CD1c-positive myeloid dendritic cell (primary cell): Measurements from ENCODE around the gene DSTN.

Experiments used
- DNase-seq: peaks from one replicate; pipeline ENCODE4 v3.0.0-alpha.2; 2016; ENCODE audit errors: extremely low spot score

Gene DSTN

DNA sequence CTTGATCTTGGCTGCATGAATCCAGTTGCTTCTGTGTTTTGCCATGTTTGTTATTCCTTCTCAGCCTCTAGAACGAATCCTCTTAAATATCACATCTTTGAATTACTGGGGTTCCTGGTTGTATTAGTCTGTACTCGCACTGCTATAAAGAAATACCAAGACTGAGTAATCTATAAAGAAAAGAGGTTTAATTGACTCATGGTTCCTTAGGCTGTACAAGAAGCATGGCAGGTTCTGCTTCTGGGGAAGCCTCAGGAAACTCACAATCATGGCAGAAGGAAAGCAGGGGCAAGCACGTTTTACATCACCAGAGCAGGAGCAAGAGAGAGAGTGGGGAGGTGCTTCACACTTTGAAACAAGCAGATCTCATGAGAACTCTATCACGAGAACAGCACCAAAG, 20.7 kb upstream of the DSTN start:
- no peak for DNase-seq

DNA sequence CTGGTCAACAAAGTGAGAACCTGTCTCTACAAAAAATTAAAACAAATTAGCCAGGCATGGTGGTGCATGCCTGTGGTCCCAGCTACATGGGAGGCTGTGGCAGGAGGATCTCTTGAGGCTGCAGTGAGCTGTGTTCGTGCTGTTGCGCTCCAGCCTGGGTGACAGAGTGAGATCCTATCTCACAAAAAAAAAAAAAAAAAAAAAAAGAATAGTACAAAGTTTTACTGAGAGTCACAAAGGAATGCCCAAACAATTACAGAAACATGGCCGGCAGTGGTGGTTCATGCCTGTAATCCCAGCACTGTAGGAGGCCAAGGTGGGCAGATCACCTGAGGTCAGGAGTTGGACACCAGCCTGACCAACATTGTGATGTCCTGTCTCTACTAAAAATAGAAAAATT, 14.8 kb upstream of the DSTN start:
- DNase-seq, result no peak

DNA sequence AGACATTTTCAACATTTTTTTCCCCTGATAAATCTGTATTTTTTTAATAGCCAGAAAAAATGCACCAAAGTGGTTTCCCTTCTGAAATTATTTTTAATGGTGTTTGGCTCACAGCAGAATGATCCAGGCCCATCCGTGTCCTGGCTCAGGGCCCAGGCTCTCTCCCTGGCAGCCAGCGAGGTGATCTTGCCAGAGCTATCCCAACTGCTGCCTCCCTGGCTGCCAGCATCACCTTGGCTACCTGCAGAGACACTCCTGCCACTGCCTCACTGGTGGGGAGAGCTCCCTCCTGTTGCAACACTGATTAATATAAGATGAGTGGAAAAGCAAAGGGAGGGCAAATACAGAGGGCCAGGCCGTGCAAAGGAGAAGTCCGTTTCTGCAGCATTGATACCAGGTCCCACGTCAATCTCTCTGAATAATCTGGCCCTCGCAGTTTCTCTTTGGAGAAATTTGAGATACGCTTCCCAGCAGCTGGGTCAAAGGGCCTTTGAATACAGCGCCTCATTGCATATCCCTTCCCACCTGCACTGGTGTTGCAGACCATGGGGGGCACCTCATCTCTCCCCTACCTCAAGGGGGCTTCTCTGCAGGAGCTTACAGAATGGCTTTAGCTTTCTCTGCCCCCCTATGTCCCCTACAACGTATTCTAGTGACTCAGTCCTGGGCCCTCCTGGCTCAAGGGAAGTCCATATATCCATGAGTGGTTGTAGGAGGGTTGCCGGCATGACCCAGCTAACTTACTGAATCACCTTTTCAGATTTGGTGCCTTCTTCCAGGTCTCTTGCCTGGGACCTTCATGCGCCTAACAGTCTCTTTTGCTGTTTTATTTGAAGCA, 12.8 kb upstream of the DSTN start:
- DNase-seq, result no peak

DNA sequence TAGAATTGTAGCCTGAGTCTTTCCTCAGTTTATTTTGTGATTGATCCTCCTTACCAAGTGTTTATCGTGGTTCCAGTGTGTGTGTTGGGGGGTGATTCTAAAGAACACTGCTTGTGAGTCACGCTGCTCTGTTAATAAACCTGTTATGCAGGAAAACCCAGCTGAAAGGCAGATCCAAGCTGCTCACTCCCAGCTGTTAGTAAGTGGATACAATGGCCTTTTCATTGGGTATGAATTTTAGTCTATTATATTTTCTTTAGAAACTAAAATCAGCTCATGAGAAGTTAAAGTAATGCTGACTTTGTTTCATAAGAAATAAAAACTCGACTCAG, 12.2 kb upstream of the DSTN start:
- no peak for DNase-seq

DNA sequence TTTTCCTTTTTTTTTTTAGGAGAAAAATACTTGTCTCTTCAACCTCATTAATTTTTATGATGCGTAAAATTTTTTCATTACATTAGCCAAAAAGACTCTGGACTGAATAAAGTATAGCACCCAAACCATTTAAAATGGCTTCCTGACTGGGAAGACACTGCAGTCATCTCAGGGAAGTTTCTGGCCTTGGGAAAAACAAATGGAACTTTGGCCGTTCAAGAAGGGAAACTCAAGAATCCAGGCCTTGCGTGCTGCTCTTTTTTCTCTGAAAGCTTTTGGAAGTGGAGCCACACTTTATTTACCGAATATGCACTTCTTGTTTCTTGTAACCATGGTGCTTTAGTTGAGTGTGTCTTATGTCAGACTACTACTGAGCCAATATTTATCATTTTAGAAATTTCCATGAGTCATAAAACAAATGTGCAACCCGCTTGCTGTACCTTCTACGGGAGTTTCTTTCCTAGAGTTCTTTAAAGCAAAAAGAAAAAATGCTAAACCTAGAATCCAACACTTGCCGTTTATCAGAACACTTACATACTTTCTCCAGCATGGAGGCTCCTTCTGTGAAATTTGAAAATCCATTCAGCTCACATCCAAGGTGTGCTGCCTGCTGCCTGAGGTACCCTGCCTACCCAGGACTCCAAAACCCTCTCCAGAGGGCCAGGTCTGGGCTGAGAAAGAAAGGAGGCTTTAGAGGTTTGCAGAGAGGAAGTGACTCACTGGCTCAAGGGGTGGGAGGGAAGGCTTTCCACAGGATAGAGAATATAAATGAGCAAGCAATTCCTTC, 11.5 kb upstream of the DSTN start:
- DNase-seq, result peak; percentile 59

DNA sequence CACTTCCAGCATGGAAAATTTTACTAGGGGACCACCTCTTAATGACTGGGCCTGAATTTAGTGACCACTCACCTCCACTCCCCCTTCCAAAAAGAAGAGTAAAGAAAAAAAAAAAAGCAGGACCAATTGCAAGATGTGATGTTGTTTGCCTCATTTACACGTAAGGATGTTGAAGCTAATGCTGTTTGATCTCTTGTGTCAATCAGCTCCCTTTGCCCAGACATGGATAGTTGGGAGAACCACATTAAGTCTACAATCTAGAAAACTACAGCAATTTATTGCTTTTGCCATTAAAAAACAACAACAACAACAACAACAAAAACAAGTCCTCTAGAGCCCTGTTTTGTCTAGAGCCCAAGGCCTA, 11.0 kb upstream of the DSTN start:
- no peak for DNase-seq

DNA sequence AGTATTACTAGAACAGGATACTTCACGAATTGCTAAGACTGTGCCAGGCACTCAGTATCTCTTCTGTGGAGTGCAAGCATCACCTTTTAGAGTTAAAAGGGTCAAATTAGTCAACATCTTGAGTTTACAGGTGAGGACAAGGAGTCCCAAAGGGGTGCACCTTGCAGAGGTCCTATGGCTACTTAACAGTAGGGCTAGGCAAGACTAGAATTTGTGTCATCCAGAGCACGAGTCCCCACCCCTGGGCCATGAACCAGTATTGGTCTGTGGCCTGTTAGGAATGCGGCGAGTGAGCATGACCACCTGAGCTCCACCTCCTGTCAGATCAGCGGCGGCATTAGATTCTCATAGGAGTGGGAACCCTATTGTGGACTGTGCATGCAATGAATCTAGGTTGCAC, 10.5 kb upstream of the DSTN start:
- no peak for DNase-seq

DNA sequence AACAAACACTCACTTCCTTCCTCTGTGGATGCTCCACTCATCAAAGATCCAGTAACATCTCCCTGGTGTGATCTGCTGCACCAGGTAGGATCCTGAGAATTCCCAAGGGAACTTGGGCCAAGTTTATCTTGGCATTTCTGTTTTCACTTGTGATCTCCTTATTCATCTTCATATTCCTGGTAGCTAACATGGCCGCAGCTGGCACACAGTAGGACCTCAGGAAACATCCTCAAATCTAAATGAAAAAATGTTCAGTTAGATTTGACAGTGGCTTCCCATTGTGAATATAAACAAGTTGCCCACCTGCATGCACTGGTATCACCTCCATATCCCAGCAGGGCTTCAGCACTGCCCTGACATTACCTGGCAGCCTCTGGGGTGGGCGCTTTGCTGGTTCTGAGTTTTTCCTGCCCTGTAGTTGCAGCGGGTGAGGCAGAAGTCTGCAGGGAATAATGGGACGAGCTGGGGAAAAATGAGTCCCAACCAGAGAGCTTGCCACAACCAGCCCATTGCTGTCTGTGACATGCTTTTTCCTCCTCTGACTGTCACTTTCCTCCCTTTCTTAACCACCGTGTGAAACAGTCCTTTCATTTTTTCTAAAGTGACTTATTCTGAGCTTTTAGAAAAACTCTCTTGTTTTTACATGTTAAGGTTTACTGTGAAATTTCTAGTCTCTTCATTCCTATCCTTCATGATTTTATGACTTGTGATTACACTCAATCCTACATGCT, 9.4 kb upstream of the DSTN start:
- no peak for DNase-seq

DNA sequence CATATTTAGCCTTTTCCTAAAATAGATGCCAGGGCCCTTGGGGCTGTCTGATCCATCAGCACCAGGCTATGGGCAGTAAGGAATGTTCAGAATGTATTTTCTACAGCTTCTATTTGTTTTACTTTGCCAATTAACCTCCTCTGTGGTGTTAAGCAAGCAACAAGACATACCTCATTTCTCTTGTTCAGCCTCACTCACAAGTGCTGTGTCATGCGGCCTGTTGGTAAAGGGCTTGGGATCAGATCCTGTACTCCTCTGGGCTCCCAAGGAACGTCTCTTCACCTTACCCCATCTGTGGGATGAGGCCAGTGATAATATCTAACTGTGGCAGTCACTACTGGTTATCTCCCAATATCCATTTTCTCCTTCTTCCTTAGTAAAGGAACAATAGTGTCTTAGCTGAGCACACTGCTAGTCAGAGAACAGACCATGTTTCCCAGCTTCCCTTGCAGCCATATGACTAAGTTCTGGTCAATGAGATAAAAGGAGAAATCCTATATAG, 7.0 kb upstream of the DSTN start:
- no peak for DNase-seq

DNA sequence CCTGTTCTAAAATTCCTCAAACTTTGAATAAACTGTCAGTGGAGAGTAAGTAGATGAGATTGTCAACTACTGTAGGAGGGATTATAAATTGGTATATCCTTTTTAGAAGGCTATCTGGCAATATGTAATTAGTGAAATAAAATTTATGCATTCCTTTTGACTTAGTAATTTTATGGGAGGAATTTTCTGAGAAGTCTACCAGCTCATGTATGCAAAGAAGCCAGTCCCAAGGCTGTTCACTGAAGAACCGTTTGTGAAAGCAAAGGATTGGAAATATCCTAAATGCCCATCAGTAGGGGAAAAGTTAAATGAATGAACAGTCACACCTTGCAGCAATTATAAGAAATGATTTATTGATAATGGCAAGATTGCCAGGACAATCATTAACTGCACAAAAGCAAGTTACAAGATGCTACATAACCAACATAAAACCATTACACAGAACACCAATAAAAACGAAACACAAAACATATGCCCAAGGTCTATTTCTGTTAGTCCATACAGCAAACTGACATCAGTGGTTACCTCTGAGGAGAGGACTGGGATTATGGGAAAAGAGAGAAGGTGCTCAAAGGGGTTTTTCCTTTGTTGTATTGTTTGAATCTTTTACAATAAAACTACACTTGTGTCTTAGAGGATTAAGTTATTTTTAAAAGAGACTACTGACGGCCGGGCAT, 4.6 kb upstream of the DSTN start:
- no peak for DNase-seq

DNA sequence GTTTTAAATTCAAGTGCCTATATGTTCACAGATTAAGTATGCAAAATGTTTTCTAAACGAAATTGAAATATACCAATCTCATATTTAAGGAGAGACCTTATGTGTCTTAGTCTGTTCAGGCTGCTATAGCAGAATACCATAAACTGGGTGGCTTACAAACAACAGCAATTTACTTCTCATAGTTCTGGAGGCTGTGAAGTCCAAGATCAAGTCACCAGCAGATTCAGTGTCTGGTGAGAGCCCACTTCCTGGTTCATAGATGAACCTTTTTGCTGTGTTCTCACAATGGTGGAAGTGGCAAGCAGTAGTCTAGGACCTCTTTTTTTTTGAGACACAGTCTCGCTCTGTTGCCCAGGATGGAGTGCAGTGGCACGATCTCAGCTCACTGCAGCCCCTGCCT, 3.5 kb upstream of the DSTN start:
- DNase-seq, result no peak

DNA sequence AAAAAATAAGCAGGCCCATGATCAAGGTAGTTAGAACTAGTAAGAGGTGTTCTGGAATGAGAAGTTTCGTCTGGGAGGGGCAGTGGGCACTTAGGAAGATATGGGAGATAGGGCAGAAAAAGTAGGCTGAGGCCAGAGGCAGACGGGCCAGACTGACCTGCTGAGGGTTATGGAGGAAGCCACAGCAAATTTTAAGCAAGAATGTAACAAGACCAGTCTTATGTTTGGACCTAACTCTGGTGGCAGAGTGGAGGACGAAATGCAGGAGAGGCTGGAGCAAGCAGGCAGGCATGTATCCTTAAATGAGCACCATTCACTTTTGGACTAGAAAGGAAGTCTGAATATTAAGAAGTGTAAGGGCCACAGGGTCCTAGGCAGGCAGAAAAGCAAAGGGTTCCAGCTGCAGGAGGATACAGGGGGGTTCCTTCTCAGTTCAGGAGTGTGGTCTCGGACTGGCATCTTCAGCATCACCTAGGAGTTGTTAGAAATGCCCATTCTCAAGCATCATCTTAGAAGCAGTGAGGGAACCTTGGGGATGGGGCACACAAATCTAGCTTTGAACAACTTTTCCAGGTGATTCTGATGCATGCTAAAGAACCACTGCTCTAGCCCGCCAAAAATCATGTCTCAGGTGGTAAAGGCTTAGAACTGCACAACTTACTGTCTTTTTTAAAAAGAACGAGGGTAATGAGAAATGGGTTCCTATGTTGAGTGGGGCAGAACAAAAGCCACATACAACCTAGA, 1.7 kb upstream of the DSTN start:
- no peak for DNase-seq

DNA sequence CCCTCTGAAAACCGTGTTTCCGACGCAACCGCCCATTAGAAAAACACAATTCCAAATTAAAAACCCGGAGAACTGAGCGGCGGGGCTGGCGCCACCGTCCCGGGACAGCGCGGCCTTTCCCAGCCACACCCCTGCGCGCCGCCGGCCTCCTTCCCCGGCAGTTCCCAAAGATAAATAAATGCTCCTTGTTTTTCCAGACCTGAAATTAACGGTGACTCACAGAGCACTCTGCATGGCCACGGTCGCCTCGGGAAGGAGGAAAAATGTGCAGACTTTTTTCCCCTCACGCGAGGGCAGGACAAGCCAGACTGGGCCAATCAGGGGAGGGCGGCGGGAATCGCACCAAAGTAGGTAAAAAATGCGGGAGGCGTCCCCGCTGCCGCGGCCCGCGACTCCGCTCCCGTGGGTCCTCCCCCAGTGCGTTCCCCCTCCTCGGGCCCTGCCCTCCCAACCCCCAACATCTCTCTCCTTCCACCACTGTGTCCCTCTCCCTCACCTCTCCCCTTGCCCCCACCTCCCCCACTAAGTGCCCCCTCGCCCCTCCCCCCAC, 828 bp upstream of the DSTN start:
- DNase-seq, result peak; percentile 44

DNA sequence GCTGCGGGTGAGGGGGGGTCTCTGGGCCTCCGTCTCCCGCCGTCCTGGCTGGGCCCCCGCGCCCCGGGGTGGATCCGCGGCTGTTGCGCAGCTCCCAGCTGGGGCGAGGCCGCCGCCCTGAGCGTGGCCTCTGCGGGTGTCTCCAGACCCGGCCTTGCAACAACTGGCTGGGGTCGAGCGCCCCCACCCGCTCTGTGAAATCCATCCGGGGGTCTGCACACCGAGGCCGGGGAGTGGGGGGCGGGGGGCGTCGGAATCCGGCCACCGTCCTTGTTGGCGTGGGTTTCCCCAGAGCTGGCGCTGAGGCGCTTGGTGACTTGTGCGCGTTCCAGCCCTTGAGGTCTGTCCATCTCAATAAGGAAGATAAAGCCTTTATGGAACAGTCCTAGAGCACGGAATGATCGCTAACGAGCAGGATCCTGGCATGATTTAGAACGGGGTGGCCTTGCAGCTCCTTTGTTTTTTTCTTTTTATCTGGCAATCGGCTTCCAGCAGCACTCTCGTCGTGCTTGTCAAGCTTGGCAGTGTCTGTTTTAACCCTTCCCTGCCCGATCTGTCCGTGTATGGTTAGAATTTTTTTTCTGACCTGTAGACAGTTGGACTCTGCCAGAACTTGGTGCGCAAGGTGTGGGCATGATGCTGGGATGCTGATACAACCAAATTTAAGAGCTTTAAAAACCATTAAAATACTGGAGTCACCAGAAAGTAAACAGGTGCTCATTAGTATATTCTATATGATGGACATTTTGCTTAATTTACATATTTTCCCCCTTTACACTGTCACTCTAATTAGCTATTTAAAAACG, 675 bp downstream of the DSTN start:
- DNase-seq, result peak; percentile 36

DNA sequence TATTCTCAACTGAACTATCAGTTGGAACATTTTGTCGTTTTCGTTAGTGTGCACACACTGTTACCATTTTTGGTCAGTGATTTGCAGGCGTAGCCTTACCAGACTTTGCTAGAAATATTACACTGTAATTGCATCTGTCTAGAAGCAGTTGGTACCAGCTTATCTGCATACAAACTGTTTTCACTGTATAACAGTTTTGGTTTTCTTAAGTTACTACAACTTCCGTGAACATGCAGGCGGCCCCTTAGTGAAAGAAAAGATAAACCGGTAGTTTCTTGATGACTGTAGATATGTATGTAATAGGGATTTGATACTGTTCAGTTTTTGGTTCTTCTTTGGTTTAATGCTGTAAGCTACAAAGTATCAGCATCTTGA, 1.3 kb downstream of the DSTN start:
- DNase-seq, result peak; percentile 11

DNA sequence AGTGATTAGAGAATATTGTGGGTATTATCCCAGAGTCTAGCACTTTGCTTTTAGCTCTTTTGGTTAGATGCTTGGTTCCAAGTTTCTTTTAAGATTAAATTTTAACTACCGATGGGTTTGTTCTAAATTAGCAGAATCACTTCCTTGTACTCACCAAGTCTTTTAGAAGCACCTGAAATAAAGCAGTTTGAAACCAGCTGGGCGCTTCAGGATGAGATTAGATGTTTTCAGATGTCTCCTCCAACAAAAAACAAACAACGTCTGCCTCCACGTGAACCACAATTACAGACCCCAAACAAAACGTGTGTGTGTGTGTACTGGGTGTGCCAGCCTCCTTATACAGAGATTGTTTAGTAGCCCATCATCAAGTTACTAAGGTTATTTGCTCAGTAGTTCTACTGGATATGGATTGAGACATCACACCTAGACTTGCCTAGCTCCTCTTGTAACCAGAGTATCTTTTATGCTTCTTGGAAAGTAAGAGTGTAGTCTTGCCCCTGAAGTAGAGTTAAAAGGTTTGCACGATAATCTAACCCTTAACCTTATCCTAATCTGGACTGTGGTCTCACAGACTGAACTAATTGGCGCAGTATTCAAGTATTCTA, 2.3 kb downstream of the DSTN start:
- DNase-seq, result no peak

DNA sequence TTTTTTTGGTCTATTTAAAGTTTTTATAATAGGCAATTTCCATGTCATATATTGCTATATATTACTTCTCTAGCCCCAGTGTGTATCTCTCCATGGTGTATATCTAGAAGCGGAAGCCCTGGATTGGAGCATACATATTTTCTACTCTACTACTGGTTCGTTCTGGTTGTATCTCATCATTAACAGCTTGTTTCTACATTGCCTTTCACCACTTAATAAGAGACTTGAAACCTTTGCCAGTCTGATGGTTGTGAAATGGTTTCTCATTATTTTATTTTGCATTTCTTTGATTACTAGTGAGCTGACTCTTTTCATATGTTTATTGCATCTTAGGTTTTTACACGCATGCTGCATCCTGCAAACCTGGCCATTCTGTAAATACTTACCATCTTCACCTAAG, 3.6 kb downstream of the DSTN start:
- DNase-seq, result no peak

DNA sequence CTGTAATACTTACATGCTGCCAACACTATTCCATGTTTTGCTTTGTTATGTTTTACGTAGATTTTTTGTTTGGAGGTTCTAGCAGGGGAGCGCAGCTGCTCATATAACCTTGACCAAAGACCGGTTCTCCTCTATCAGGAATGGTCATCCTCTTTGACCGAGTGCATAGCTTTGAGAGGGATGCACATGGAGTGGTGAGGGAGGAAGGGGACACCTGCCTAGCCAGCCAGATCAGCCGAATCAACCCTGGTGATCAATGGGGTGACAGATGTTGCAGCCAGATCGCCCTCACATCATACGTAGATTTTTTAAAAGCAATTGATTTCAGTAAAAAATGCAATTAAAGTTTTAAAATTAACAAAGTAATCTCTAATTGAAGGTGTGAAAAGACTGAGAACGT, 6.3 kb downstream of the DSTN start:
- no peak for DNase-seq

DNA sequence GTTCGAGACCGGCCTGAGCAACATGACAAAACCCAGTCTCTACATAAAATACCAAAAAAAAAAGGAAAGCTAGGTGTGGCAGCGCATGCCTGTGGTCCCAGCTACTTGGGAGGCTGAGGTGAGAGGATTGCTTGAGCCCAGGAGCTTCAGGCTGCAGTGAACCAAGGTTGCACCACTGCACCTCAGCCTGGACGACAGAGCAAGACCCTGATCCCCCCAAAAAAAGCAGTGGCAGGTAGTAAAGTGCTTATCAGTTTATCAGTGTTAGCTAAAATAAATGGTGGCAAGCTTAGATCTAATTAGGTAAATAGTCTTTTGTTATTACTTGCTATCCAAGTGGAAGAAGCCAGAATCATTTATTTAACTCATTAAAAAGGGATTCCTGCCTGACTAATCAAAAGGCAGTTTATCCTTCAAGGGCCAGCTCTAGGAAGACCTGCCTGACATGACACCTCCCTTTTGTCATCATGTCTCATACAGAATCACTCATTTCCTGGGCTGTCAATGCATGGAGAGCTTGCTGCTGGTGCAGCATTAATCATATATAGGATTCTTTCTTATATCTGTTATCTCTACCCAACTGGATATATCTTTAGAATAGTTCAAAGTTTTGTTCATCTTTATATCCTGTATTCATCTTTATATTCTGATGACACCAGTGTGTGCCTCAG, 9.6 kb downstream of the DSTN start:
- no peak for DNase-seq
